RWPE2 (cell line): Measurements from ENCODE around the gene NFX1.
"Not testable (repeated sequence)": the region's sequence is repeated elsewhere in the genome, so short reads cannot be mapped to it uniquely, and the experiment has no call there.

Experiments used
- ATAC-seq: fragments of 200-7000 bp; cut with Tn5 transposase; 3 replicates; pipeline ENCODE4 v1.9.1; 2021; ENCODE audit warnings: low read depth
- DNase-seq: peaks from one replicate; pipeline ENCODE4 v3.0.0-alpha.2; 2020; ENCODE audit warnings: low spot score
- H3K27ac ChIP-seq: fragments of 450-650 bp; 2 replicates; pipeline ENCODE4 v1.5.1; 2017; ENCODE audit warnings: mild to moderate bottlenecking; ENCODE audit not compliant: poor library complexity, severe bottlenecking
- H3K27me3 ChIP-seq: fragments of 250-450 bp; sonication (Bioruptor Pico); 2 replicates; pipeline ENCODE4 v1.5.1; 2021; ENCODE audit warnings: mild to moderate bottlenecking, moderate library complexity; ENCODE audit not compliant: insufficient read depth, poor library complexity, severe bottlenecking
- H3K36me3 ChIP-seq: fragments of 250-450 bp; sonication (Bioruptor Pico); 2 replicates; pipeline ENCODE4 v1.5.1; 2020; ENCODE audit warnings: low read depth, mild to moderate bottlenecking, moderate library complexity
- H3K4me1 ChIP-seq: fragments of 250-450 bp; sonication (Bioruptor Pico); 2 replicates; pipeline ENCODE4 v1.5.1; 2021; ENCODE audit warnings: mild to moderate bottlenecking, moderate library complexity; ENCODE audit not compliant: insufficient read depth, poor library complexity, severe bottlenecking
- H3K4me3 ChIP-seq: fragments of 250-450 bp; sonication (Bioruptor Pico); 2 replicates; pipeline ENCODE4 v1.5.1; 2021; ENCODE audit warnings: mild to moderate bottlenecking, moderate library complexity; ENCODE audit not compliant: severe bottlenecking
- H3K9me3 ChIP-seq: fragments of 250-450 bp; sonication (Bioruptor Pico); 2 replicates; pipeline ENCODE4 v1.5.1; 2021; ENCODE audit warnings: mild to moderate bottlenecking, moderate library complexity; ENCODE audit not compliant: severe bottlenecking
- CTCF ChIP-seq: fragments of 450-650 bp; IDR thresholded peaks from one replicate; pipeline ENCODE4 v1.5.1; 2017; ENCODE audit warnings: mild to moderate bottlenecking, moderate library complexity; ENCODE audit not compliant: poor library complexity, severe bottlenecking

The NFX1 gene

DNA sequence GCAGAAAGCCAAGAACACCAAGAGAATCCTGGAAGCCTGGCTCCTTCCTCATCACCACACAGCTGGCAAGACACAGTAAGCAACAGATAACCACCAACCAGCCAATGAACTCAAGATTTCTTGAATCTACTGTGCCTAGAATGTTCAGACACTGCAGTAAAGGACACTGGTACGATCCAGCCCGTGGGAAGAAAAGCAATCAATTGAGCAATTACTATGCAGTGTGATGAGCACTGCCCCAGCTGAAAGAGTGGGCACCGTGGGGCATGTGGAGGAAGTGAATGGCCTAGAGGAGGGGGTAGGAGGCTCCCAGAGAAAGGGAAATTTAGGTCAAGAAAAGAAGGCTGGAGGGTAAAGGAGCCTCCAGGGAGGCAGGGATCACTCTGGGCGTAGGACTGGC is 107.5 kb downstream of the NFX1 start:
- not testable (repeated sequence) for H3K27ac ChIP-seq, H3K4me1 ChIP-seq, H3K36me3 ChIP-seq, DNase-seq, H3K27me3 ChIP-seq, H3K4me3 ChIP-seq, ATAC-seq, H3K9me3 ChIP-seq

- not testable (repeated sequence) for H3K4me1 ChIP-seq, H3K4me3 ChIP-seq, DNase-seq, H3K27ac ChIP-seq, H3K27me3 ChIP-seq, ATAC-seq, H3K9me3 ChIP-seq, H3K36me3 ChIP-seq
These were observed 108.7 kb downstream of the NFX1 start for GRCh38 chr9:33399047-33399446.

DNA sequence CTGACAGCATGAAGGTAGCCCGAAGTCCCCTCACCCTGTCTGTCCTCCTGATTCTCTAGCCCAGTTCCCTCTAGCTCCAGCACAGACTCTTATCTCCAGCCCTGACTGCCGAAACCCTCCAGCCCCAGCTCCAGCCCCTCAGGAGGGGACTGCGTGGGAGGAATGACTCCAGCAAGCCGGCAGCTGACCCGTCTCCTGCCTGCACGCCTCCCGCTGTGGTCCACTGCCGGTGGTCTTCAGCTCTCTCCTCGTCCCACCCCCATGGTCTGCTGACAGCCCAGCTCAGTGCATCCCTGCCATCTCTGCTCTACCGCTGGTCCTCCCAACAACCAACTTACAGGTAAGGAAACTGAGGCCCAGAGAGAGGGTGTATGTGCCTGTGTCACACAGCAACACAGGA is 111.5 kb downstream of the NFX1 start:
- H3K36me3 ChIP-seq, DNase-seq, H3K27me3 ChIP-seq, ATAC-seq, H3K4me1 ChIP-seq, H3K27ac ChIP-seq, H3K9me3 ChIP-seq, H3K4me3 ChIP-seq: not testable (repeated sequence)

- H3K27ac ChIP-seq, H3K27me3 ChIP-seq, H3K36me3 ChIP-seq: not testable (repeated sequence)
These were observed 112.1 kb downstream of the NFX1 start, which contains the start of gene AQP7 for GRCh38 chr9:33402371-33402770. TSS of gene AQP7 (minus strand) at chr9:33402568. CDS start at chr9:33401262, 1,306 bp downstream.

GRCh38 chr9:33403941-33404787 is 113.8 kb downstream of the NFX1 start:
- Histone ChIP-seq H3K4me1 (peaks cover 5% of the 10 kb centered on the region), H3K4me3 (no peak overlapping the region), H3K27me3 (no peaks in the 10 kb centered on the region), H3K9me3 (no peaks in the 10 kb centered on the region), H3K27ac (no peak overlapping the region), H3K36me3 (no peaks in the 10 kb centered on the region)
- DNase-seq (no peak), ATAC-seq (no peak)
- no peak for TF ChIP-seq CTCF

More at GRCh38 chr9:33402371-33402770, 112.1 kb downstream of the NFX1 start, which contains the start of gene AQP7:
- H3K4me1 ChIP-seq, DNase-seq, H3K4me3 ChIP-seq, H3K9me3 ChIP-seq, ATAC-seq: not testable (repeated sequence)

DNA sequence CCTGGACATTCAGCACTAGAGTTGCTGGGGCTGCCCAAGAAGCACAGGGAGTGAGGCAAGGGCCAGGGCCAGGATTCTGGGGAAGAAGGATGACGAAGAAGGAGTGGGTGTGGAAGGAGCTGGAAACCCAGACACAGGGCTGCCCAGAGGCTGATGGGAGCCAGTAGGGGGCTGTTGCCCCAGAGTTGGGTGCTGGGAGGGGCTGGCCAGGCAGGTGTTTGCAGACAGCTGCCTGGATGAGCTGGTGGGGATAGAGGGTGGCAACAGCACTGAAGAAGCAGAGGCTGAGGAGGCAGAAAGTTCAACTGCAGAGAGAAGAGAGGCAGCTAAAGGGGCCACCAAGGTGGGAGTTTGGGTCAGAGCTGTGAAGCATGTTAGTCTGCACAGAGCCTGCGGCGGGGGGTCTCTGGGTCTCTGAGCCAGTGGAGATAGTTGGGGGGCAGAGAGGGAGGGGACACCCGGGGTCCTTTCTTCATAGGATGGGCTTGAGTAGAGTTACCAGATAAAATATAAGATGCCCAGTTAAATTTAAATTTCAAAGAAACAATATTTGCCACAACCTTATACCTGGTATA is 114.6 kb downstream of the NFX1 start:
- Histone ChIP-seq H3K9me3 (no peaks in the 10 kb centered on the region), H3K27me3 (no peaks in the 10 kb centered on the region), H3K4me3 (no peak overlapping the region), H3K36me3 (no peaks in the 10 kb centered on the region), H3K4me1 (peaks cover 5% of the 10 kb centered on the region), H3K27ac (no peak overlapping the region)
- ATAC-seq (peak; percentile 55; the same call in 2 of the 3 replicates), DNase-seq (no peak)
- TF ChIP-seq CTCF, result no peak
